ENCODE results near the gene RHEB.

The RHEB gene

DNA sequence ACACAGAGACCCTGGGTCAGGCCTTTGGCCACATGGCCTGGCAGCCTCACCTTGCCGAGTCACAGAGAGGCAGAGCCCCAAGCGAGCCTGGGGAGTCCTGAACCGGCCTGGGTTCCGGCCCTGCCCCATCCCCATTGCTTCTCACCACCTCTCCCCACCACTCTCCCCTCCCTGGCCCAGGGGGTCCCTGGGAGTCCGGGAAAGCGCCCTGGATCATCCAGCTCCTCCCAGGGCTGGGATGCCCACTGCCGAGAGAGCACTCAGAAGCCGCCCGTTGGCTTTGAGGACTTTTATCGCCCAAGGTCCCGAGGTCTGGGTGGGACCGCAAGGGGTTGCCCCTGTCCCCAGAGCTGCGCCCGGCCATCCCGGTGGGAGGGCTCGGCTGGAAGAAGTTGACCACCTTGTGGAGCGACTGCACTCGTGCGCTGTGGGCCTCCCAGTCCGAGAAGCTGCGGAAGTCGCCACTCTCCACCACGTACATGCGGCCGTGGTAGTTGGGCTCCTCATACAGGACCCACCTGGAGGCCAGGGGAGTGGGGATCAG lies 87.9 kb downstream of the RHEB start:
- DNase-seq (ENCODE audit: low spot score), result no peak

DNA sequence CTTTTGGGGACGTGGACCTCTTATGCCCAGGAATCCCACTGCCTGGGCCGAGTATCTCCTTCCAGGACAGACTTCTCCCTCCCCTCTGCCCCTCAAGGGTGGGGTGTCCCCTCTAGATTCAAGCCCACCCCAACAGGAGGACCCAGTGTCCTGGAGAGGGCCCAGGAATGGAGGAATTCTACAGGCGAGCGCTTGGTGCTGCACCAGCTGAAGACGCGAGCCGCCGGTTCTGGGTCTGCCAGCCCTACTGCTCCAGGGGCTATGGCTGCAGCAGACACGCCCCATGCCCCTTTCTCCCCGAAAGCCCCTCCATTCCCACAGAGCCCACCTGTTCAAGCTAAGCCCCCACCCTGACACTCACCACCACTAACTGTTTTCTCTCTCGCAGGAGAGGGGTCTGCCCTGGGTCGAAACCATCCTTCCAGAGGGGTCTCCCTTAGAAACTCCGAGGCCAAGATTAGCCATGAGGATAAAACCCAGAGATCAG lies 88.4 kb downstream of the RHEB start:
- no peak for DNase-seq (ENCODE audit: low spot score)

DNA sequence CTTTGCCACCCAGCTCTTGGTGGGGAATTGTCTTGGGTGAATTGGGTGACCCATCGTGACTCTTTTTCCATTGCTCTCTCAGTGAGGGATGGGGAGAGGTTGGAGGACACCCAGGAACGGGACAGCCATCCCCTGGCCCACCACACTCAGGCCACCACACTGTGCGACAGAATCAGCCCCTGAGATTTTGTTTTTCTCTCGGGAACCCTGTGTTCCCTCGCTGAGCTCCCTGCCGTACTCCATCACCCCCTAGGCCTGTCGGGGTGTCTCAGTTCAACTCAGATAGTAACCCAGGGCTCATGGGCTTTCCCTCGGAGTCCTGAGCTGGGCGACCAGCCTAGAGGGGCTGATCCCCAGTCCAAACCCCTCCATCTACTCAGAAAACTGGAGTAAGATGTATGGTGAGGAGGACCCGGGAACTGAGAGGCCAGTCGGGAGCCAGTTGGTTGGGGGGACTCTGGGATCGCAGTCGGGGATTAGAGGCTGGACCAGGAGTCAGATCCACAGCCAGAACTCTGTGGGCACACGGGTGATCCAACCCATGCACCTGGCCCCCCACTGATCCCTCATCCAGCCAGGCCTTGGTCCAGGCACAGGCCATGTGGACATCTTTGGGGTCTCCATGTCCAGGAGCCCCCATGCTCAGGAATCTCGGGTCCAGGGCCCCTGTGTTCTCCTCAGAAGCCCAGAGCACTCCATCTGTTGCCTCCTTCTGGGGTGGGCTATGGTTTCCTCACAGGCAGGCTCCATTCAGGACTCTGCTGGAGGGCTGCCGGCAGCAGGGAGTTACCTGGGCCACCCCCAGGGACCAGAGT lies 89.1 kb downstream of the RHEB start:
- DNase-seq (ENCODE audit: low spot score), result no peak

DNA sequence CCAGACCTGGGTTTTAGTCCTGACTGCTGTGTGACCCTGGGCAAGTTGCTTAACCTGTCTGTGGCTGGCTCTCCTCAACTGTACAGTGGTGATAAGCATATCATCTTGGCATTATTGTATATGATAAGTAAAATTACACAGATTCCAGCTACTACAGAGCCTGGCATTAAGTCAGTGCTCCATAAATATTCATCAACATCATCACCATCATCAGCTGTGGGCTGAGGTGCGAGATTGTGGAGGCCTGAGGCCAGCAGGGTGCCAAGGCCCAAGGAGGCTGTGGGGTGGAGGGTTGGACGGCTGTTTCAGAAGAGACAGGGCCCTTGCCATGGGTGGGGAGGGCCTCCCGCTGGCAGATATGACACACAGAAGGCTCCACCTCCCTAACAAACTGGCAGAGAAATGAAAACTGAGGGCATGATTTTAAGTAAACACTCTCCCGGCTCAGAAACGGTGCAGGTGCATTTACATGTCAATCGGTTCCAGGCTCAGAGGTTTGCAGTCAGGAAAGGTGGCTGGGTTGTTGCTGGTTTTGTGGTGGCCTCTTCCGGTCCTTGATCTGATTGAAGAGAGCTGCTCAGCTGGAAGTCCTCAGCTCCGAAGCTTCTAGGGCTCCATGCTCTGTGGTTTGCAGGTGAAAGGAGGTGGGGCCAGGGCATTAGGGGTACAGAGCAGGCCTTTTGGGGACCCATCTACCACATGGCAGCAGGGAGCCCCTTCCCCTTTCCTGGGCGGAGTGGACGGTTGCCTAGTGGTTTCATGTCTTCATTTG lies 89.9 kb downstream of the RHEB start:
- no peak for DNase-seq (ENCODE audit: low spot score)

DNA sequence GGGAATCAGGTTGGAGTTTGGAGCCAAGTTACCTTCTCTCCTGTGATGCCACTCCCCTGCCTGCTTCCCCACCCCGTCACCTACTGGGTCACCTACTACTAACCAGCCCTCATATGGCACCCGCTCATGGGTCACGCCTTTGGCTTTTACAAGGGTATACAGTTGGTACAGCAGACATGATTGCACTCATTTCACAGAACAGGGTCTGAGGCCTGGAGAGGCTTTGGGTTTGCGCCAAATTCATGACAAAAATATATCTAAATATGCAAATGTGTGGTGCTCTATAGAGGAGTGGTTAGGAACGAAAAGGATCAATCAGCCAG lies 90.5 kb downstream of the RHEB start:
- no peak for DNase-seq (ENCODE audit: low spot score)

DNA sequence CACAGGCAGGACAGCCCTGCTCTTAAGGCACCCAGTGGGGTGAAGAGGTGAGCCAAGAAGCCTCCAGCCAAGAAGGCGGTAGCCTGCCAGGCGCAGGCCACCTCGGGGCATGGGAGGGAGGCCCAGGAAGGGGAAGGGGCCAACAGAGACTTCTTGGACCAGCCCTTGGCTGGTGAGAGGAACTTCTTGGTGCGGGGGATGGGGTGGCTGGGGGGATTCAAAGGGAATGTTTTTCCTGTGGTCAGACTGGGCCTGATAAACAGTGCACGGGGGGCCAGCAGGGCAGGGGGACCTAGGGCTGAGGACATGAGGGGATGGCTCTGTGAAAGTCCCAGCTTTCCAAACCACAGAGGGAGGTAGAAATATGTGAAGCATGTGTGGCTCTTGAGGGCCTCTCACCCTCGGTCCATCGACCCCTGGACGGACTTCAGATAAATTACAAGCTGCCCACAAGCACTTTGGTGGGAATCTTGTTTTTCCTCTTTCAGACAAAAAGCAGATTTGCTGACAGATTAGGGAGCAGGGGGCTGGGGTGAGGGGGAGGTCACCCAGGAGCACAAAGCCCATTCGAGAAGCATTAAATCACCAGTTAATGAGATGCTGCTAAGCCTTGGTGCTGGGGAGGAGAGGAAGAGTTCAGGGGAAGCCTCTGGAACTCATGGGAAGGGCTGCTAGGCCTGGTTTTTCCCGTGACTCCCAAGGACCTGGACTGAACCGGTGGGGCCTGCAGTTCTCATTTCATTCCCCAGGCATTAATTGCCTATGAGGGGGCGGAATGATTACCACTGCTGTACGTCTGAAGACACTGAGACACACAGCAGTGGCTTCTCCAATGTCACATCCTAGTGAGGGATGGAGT lies 91.1 kb downstream of the RHEB start:
- DNase-seq (ENCODE audit: low spot score), result no peak

DNA sequence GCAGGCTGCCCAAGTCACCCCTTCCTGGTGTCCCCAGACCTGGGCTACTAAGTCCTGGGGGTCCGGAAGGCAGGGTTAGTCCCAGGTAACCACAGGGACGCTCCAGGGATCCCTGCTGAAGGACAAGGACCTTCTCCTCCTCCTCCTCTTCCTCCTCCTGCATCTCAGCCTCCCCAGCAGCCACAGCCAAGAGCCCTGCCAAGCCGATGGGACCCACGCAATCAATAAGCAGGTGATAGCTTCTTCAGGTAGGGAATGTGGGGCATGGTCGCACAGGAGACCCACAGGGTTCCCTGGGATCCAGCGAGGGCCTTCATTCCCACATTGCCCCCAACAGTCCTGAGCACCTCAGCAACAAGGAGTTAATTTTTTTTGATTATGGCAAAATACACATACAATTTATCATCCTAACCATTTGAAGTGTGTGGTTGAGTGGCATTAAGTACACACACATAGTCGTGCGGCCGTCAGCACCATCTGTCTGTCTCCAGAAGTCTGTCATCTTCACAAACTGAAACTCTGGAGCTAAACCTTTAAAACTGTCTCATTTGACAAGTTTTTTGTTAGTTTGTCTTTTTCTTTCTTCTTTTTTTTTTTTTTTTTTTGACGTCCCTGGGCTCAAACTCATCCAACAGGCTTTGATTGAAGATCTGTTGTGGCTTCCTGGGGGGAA lies 91.9 kb downstream of the RHEB start:
- no peak for DNase-seq (ENCODE audit: low spot score)

DNA sequence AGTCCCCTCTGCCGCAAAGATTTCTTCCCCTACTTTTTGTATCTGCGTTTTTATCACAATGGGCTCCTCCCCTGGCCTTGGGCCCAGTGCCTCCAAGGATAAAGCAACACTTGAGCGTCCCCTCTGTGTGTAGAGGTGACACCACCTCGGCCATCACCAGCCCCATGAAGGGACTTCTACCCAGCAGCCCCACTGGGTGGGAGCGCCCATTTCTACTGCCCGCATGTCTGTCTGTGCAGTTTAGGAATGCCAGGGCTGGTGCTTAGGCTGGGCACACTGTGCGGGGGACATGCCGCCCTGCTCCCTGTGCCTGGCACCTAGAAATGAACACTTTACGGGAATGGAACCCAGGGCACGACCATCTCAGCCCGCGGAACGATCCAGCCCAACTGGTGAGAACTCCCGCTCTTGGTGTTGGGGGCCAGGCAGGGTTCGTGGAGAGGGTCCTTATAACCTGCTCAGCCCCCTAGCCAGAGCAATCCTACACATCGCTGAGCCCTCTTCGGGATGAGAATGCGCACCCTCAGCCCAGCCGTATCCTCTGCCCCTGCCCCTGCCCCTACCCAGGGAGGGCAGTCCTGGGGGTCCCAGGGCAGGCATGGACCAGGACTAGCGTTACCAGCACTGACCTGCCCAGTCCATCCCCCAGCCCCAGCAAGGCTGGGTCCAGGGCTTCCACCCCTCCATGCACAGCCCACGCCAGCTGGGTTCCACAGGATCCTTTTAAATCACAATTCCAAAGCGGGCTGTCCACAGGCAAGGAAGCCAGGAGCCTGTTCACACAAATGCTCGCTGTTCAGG lies 92.6 kb downstream of the RHEB start:
- DNase-seq (ENCODE audit: low spot score), result no peak

DNA sequence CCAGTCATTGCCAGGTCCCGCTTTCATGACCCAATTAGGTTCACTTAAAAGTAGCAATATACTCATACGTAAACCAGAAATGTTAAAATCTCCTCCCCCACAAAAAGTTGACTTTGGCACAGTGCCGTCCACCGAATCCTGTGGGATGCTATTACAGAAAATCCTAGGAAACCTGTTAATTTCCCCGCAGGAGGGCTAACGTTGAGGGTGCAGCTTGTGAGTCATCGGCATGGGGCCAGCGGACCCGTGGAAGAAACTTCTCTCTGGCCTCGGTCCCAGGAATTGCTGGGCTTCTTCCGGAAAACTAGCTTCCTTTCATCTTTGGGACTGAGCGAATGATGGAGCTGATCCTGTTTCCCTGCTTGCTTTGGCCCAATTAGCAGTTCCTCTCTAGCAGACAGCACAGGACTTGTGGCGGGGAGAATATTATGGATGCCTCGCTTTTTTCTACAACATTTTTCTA lies 93.2 kb downstream of the RHEB start:
- DNase-seq (ENCODE audit: low spot score), result peak; percentile 68

DNA sequence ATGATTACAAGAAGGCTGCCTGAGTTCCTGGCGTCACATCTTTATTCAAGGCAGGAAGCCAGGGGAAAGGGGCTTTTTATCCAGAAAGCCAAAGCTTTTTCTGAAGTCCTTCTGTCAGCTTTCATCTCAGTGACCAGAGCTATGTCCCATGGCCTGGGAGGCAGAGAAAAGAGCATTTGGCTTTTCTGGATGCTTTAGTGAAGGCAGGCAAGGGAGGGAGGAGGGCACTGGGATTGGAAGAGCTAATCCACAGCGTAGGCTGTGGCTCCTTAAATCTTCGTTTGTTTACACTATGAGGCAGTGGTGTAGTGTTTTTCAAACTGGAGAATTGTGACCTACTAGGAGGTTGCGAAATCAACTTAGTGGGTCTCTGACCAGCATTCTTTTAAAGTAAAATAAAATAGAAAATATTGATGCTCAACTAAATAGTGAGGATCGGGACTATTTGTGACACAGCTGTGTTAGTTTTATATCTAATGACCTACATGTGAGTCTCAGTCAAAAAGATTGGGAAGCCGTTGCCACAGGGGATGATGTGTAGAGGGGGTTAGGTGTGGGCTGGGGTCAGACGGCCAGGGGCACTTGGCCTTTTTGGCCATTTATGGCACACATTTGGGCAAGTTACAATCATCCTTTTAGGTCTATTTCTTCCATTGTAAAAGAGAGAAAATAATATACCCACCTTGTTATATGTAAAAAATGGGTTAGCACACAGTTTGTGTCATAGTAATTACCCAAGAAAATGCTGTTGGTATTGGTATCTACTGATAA lies 93.8 kb downstream of the RHEB start:
- DNase-seq (ENCODE audit: low spot score), result no peak

DNA sequence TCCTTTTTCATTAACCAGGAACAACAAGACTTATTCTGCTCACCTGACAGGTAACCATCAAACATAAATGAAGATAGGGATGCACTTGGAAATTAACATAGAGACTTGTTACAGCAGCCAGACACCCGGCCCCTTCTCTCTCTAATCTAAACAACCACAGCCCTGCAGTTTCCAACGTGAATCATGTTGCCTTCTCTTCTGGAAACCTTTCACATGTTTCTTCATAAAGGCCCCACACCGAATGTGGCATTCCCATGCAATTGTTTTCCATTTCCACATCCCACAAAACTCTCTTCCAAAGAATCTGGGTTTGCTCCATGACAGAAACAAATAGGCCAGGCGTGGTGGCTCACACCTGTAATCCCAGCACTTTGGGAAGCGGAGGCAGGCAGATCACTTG lies 94.9 kb downstream of the RHEB start:
- no peak for DNase-seq (ENCODE audit: low spot score)

DNA sequence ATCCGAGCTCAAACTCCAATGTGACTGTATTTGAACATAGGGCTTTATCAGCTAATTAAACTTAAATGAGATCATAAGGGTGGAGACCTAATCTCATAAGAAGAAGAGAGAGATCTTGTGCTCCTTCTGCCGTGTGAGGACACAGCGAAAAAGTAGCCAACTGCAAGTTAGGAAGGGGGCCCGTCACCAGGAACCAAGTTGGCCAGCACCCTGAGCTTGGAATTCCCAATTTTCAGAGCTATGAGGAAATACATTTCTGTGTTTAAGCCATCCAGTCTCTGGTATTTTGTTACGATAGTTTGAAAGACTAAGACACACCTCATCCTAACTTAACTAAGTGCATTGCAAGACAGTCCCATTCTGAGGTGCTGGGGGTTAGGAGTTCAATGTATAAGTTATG lies 95.8 kb downstream of the RHEB start:
- no peak for DNase-seq (ENCODE audit: low spot score)

DNA sequence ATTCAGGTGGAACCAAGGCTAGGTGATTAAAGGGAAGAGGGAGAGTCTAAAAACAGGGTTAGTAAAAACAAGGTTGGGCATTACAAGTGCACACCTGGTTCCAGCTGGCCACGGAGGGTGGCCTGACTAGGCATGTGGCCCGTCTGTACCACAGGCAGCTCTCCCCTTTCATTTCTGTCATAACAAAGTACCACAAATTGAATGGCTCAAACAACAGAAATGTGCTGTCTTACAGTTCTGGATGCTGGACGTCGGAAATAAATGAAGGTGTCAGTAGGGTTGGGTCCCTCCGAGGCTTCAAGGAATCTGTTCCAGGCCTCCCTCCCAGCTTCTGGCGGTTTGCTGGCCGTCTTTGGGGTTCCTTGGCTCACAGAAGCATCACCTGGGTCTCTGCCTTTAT lies 96.5 kb downstream of the RHEB start:
- DNase-seq (ENCODE audit: low spot score), result no peak

DNA sequence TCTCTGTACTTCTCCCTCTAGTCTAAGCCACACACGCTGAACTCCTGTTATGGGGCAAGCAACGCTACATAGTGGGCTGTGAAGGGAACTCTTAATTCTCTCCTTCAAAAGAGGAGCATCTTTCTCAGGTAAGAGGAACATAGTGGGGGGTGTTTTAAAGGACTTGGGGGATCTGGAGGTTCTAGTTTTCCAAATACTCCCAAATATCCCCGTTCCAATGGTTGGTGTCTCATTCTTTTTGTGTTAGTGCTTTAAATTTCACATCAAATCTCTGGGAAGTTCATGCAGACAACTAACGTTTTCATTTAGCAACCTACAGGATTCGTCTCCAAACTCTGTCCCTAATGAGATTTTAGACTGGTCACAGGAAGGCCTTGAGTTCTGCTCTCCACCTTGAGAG lies 97.5 kb downstream of the RHEB start:
- DNase-seq (ENCODE audit: low spot score), result no peak

DNA sequence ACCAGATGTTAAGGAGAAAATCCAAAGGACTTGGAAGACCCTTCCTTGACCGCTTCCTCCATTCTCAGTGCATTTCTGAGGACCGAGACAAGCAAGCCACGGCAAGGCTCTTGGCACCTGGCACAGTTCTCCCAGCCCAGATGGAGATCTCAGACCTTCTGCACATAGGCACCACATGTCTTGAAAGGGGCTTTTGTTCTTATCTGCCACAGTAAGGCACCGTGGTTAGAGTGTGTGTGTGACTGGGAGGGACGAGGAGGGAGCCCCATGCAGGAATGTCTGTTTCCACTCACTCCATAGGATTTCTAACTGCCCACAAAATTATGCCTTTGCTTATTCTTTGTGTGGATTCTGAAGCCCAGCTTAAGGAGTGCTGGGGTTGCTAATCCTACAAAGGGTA lies 99.6 kb downstream of the RHEB start:
- DNase-seq (ENCODE audit: low spot score), result peak; percentile 8

DNA sequence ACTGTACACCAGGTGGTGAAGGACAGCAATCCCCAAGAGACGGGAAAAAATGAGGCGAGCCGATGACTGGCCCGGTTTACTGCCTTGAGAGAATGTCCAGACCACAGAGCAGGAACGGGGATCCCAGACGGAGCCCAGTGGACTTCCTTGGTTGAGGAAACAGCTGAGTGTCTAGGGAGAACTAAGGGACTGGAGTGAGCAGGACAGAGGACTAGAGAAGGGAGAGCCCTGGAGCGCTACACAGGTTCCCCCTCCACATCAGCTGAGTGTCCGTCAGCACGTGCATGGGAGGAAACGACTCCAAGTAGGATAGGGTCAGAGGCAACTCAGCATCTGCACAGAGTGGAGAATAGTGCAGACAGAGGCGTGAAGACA lies 102.8 kb downstream of the RHEB start:
- DNase-seq (ENCODE audit: low spot score), result no peak

DNA sequence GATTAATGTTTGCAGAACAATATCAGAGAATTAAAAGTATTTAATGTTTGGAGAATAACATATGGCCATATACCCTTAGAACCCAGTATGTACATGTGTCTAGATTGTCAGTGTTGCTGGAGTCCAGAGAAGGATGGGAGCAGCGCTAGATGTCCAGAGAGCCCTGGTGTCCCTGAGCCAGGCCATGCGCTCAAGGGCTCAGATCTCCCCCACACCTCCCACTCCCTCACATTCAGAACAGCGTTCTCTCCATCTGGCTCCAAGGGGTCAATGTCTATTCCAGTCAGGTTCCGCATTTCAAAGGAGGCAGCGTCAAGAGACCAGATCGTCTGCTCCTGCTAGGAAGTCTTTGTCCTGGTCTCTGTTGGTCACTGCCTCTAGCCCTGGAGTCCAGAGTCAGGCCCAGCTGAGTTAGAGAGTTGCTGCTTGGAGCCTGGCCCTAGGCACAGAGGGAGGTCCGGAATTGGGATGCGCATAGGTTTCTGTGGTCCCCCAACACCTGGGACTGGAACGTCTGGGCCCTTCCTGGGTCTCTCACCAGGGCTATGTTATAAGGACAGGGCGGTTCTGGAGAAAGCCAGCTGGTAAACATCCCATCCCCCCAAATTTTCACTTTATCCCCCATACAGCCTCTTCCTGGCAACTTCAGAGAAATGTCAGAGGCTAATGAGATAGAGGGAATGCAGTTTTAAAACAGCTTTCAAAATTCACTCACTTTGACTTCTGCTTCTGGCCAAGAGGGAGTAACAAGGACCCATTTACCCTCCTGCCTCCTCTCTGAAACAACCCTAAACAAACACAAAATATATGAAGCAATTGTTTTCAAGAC lies 103.4 kb downstream of the RHEB start:
- no peak for DNase-seq (ENCODE audit: low spot score)

Measured in COLO829 (cell line).